Right ventricle myocardium superior (tissue), 1 donor: ENCODE data around the gene RAMACL. TPM values are rescaled to one million over a fixed set of nuclear protein-coding genes. Genes with fewer than 3 reads are reported as not detected.

Experiments
- ATAC-seq: fragments of 200-7000 bp; cut with Tn5 transposase; one replicate; pipeline ENCODE4 v1.9.1; 2020; ENCODE audit warnings: mild to moderate bottlenecking; ENCODE audit not compliant: poor library complexity
- DNase-seq: peaks from one replicate; pipeline ENCODE4 v3.0.0-alpha.2; 2020
- intact Hi-C: fragments of 100-400 bp; cut with DNase I; formaldehyde crosslinking; loops from one replicate; pipeline ENCODE4 v1.11.2; 2022
- total RNA-seq: library from RNA; stranded (reverse); fragmentation: NEBNext Ultra II Directional; extraction: Animal tissue kit (Norgen Biotek cat#: 25700); gene quantifications from one replicate; pipeline ENCODE4 v1.2.1, GENCODE V29; 2021
- donor health status: DM: no; HTN: yes; CAD: no; lungs with severe emphysema.

The RAMACL gene
- total RNA-seq, 1 donor from 2014 or later, result 1.3 TPM

- peak; percentile 68 for ATAC-seq
- intact Hi-C loops, result loop anchor here (5.0 kb wide), 1 partner anchor 48 kb away; no protein-coding TSS in a partner anchor
- no peak for DNase-seq
These were observed 33.4 kb upstream of the RAMACL start for GRCh38 chr6:166619912-166620311.

- intact Hi-C loops, result no loop called here
- no peak for ATAC-seq
- no peak for DNase-seq
These were observed 32.6 kb upstream of the RAMACL start for GRCh38 chr6:166618866-166619761.

GRCh38 chr6:166618251-166618650 lies 31.8 kb upstream of the RAMACL start:
- intact Hi-C loops, result no loop called here
- ATAC-seq, result no peak
- DNase-seq, result no peak

GRCh38 chr6:166617359-166617758 lies 30.9 kb upstream of the RAMACL start:
- DNase-seq (no peak), ATAC-seq (no peak)
- intact Hi-C loops, result no loop called here

GRCh38 chr6:166616261-166617238 lies 30.1 kb upstream of the RAMACL start:
- intact Hi-C loops, result no loop called here
- no peak for ATAC-seq
- no peak for DNase-seq

GRCh38 chr6:166615059-166615770 lies 28.7 kb upstream of the RAMACL start:
- ATAC-seq, result peak; percentile 74
- DNase-seq, result no peak
- intact Hi-C loops, result no loop called here

GRCh38 chr6:166614589-166614988 lies 28.1 kb upstream of the RAMACL start:
- ATAC-seq (no peak), DNase-seq (no peak)
- intact Hi-C loops, result no loop called here

GRCh38 chr6:166614171-166614583 lies 27.7 kb upstream of the RAMACL start:
- intact Hi-C loops, result no loop called here
- ATAC-seq, result no peak
- no peak for DNase-seq

- no peak for DNase-seq
- ATAC-seq, result no peak
- intact Hi-C loops, result no loop called here
These were observed 26.5 kb upstream of the RAMACL start for GRCh38 chr6:166613027-166613426.

- intact Hi-C loops, result no loop called here
- ATAC-seq, result peak; percentile 75
These were observed 26.0 kb upstream of the RAMACL start for GRCh38 chr6:166612471-166612881.

GRCh38 chr6:166611631-166612030 lies 25.2 kb upstream of the RAMACL start:
- no peak for ATAC-seq
- intact Hi-C loops, result no loop called here
- no peak for DNase-seq

More at GRCh38 chr6:166612471-166612881, 26.0 kb upstream of the RAMACL start:
- no peak for DNase-seq

GRCh38 chr6:166610069-166610468 lies 23.6 kb upstream of the RAMACL start:
- DNase-seq (no peak), ATAC-seq (no peak)
- intact Hi-C loops, result no loop called here

- ATAC-seq (no peak), DNase-seq (no peak)
- intact Hi-C loops, result no loop called here
These were observed 22.3 kb upstream of the RAMACL start for GRCh38 chr6:166608774-166609173.

- ATAC-seq (no peak), DNase-seq (no peak)
- intact Hi-C loops, result no loop called here
These were observed 19.3 kb upstream of the RAMACL start for GRCh38 chr6:166605752-166606151.

- DNase-seq, result no peak
- intact Hi-C loops, result no loop called here
- ATAC-seq, result no peak
These were observed 18.4 kb upstream of the RAMACL start for GRCh38 chr6:166604911-166605310.

- intact Hi-C loops, result no loop called here
- DNase-seq (no peak), ATAC-seq (no peak)
These were observed 17.9 kb upstream of the RAMACL start for GRCh38 chr6:166604328-166604727.

- intact Hi-C loops, result no loop called here
- ATAC-seq (no peak), DNase-seq (no peak)
These were observed 16.7 kb upstream of the RAMACL start for GRCh38 chr6:166603043-166603690.

GRCh38 chr6:166601956-166602355 lies 15.5 kb upstream of the RAMACL start:
- ATAC-seq (no peak), DNase-seq (no peak)
- intact Hi-C loops, result no loop called here
